SJSA1 (cell line): ENCODE results near the gene ABCG5. TPM values are rescaled to one million over a fixed set of nuclear protein-coding genes. Genes with fewer than 3 reads are reported as not detected.

Source experiments
- DNase-seq, 2 experiments: peaks; one replicate each; pipeline ENCODE4 v3.0.0-alpha.2; 2015 to 2020; ENCODE audit warnings: low spot score in 2 of 2, low read depth in 1 of 2
- H3K27ac ChIP-seq: fragments of 250-450 bp; sonication (Bioruptor Pico); 2 replicates; pipeline ENCODE4 v1.5.1; 2020; ENCODE audit warnings: mild to moderate bottlenecking, moderate library complexity
- H3K27me3 ChIP-seq: fragments of 250-450 bp; sonication (Bioruptor Pico); replicated peaks from 2 replicates; pipeline ENCODE4 v1.5.1; 2020; ENCODE audit warnings: mild to moderate bottlenecking, moderate library complexity
- H3K36me3 ChIP-seq: fragments of 250-450 bp; sonication (Bioruptor Pico); 2 replicates; pipeline ENCODE4 v1.5.1; 2020; ENCODE audit warnings: mild to moderate bottlenecking
- H3K4me1 ChIP-seq: fragments of 250-450 bp; sonication (Bioruptor Pico); replicated peaks from 2 replicates; pipeline ENCODE4 v1.6.1; 2021; ENCODE audit warnings: mild to moderate bottlenecking
- H3K4me3 ChIP-seq: fragments of 250-450 bp; sonication (Bioruptor Pico); 2 replicates; pipeline ENCODE4 v1.5.1; 2020; ENCODE audit warnings: mild to moderate bottlenecking
- H3K9me3 ChIP-seq: fragments of 250-450 bp; sonication (Bioruptor Pico); replicated peaks from 2 replicates; pipeline ENCODE4 v1.5.1; 2020; ENCODE audit warnings: mild to moderate bottlenecking
- total RNA-seq: library from RNA; depleted of rRNA; stranded (reverse); fragments of >200 nt; shearing (Covaris generic); gene quantifications from 2 replicates; pipeline ENCODE4 v1.2.3, GENCODE V29; 2014; rRNA removed

The ABCG5 gene
- total RNA-seq, 1 experiment from 2014 or later = not detected

DNA sequence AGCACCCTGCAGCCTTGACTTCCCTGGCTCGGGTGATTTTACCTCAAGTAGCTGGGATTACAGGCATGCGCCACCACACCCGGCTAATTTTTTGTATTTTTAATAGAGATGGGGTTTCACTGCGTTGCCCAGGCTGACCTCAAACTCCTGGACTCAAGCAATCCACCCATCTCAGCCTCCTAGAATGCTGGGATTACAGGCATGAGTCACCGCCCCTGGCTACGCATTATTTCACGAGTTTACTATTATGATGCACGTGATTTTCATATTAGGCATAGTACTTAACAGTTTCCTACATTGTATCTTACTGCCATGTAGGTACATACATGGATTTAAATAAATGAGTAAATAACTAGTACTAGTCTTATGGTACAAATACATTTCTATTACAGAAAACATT, 60.4 kb downstream of the ABCG5 start:
- Histone ChIP-seq H3K27ac (no peak overlapping the region), H3K4me1 (no peaks in the 10 kb centered on the region), H3K36me3 (no peaks in the 10 kb centered on the region), H3K9me3 (no peaks in the 10 kb centered on the region), H3K4me3 (no peak overlapping the region), H3K27me3 (no peaks in the 10 kb centered on the region)
- DNase-seq = no peak

DNA sequence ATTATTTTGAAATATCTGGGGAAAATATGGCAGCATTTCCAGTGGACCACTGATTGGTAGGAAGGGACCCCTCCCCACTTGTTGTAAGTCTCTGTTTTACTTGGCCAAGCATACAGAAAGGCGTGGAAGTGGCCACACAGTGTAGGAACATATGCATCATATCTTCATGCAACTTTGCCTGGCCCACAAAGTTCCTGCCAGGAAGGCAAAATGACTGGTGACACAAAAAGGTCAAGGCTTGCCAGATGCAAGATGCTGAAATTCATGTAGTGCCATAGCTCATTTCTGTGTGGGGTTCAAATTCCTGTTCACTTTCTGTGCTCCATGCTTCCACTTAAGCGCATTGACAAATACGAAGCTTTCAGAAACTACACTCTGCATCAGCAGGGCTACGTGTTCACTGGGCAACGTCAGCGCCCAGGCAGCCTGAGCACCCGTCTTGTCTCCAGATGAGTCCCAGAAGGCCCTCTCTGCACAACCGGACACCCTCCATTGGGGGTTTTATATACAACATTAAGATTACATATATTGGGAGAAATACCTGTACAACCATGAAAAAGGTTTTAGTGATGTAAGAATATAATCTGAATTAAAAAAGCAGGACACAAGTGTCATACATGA, 61.2 kb downstream of the ABCG5 start:
- Histone ChIP-seq H3K36me3 (no peaks in the 10 kb centered on the region), H3K27ac (no peak overlapping the region), H3K4me1 (no peaks in the 10 kb centered on the region), H3K27me3 (no peaks in the 10 kb centered on the region), H3K9me3 (no peaks in the 10 kb centered on the region), H3K4me3 (no peak overlapping the region)
- DNase-seq = no peak

DNA sequence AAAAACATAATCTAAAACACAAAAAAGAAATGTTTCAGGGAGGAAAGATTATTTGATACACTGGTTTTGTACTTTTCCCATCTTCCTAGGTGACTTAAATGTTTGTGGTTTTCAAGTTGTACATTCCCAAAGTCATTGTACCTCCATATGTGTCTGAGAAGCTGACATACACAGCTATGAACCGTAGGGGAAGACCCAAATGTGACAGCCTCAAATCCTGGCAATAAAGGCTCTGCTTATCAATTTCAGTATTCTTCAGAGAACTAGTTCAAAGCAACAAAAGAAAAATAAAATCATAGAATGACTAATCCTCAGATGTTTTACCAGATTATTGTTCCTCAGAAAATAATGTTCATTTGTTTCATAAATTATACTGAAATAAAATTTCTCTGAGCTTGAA, 62.3 kb downstream of the ABCG5 start:
- H3K4me1 ChIP-seq = no peaks in the 10 kb centered on the region
- H3K4me3 ChIP-seq = no peak overlapping the region
- no peak overlapping the region for H3K27ac ChIP-seq
- no peaks in the 10 kb centered on the region for H3K36me3 ChIP-seq
- DNase-seq = no peak
- no peaks in the 10 kb centered on the region for H3K27me3 ChIP-seq
- H3K9me3 ChIP-seq = no peaks in the 10 kb centered on the region

DNA sequence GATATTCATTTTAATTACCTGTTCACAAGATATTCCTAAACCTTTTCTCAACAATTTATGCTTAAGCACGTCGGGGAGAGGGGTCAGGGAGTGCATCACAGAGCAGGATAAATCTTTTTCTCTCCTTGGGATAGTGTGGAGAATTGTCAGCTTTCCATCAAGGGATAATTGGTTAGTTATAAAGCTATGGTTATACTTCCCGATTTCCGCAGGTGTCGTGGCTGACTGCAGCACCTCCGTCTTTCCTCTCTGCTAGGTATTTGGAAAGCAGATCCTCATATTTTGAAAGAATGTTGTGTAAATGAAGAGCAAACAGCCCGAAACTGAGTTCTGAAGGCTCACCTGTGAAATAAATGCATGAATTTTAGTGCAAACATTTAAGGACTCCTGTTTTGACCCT, 64.0 kb downstream of the ABCG5 start:
- Histone ChIP-seq H3K9me3 (no peaks in the 10 kb centered on the region), H3K4me3 (peak overlapping the region; percentile 48), H3K4me1 (no peaks in the 10 kb centered on the region), H3K27ac (peak overlapping the region; percentile 59; the same call in 1 of the 2 replicates), H3K27me3 (no peaks in the 10 kb centered on the region), H3K36me3 (no peaks in the 10 kb centered on the region)
- no peak for DNase-seq

DNA sequence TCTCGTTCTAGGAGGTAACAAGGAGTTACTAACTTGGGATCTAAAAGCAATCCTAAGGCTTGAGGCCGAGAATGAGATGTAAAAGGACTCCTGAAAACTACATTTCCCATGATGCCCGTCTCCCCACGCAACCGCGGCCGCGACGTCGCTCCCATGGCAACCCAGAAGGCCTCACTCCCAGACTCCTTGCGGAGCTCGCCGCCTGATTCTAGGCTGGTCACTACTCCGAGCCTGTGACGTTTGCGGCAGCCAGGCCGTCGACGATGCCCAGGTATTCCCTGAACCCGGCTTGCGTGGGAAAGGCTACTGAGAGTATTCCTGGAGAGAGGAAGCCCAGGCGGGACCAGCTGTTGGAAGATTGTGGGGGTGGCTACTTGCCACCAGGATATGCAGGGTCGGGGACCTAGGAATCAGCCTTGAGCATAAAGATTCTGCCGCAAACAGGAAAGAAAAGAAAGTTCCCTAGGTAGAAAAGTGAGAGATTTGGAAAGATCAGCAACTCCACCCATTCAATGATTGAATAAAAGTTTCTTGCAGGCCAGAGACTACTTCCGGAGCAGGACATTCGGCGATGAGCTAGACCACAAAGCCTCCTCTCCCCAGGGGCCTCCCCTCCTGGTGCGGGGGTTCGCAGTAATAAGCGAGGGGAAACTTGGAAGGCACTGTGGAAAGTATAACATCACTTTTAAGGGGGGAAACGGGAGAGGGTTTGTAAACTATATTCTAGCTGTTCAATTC, 64.6 kb downstream of the ABCG5 start, which contains the start of gene DYNC2LI1:
Gene DYNC2LI1, plus strand, starts transcription at position 164 of the 738 bp plus-strand sequence. Its CDS starts 100 bp downstream, at position 264.
- no peaks in the 10 kb centered on the region for H3K27me3 ChIP-seq
- no peaks in the 10 kb centered on the region for H3K36me3 ChIP-seq
- peak within 1 kb of the TSS; percentile 59; the same call in 1 of the 2 replicates for H3K27ac ChIP-seq
- H3K4me3 ChIP-seq = peak within 1 kb of the TSS; percentile 48
- peak; percentile 70 to 90 for DNase-seq
- H3K4me1 ChIP-seq = no peaks in the 10 kb centered on the region
- H3K9me3 ChIP-seq = no peaks in the 10 kb centered on the region

DNA sequence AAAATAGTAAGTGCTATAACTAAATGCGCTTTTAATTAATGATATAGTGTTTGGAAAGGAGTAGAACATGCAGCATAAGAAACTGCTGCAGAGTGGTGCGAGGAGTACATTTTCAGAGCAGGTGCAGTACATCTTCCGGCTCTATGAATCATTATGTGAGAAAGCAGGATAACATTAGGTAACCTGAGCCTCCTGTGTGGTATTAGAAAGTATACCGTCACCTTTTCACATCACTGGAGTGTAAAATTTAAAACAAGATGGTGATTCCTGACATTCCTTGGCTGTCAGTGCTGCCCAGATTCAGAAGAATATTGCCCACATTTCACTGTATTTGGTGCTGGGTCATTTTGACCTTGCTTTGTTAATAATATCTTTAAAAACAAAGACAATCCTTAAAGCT, 72.6 kb downstream of the ABCG5 start:
- no peak for DNase-seq
- H3K27me3 ChIP-seq = no peaks in the 10 kb centered on the region
- H3K27ac ChIP-seq = no peak overlapping the region

DNA sequence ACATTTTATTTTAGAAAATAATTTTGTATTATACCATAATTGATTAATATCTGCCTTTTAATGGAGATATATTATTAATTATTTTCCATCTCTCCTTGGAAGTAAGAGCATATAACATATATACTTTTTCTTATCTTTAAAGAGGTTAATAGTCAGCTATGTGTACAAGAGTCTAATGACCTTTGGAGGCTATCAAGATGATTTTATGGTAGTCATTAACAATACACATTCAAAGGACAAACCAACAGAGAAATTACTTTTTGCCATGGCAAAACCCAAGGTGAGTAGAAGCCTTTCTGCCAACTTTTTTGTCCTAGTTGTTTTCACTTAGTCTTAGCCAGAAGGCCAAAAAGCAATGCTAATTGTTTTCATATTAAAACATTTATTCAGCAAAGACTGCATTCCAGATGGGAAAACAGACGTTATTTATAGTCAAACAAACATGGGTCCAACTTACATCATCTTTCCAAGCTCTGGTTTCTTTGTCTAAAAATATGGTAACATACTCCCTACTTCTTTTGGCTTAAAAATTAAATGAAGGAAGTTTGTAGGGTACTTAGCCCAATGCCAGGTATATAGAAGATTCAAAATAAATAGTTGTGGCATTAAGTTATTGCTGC, 74.4 kb downstream of the ABCG5 start:
- H3K9me3 ChIP-seq = no peaks in the 10 kb centered on the region

More for the DNA sequence above, 72.6 kb downstream of the ABCG5 start:
- Histone ChIP-seq H3K9me3 (no peaks in the 10 kb centered on the region), H3K4me1 (no peaks in the 10 kb centered on the region), H3K4me3 (no peak overlapping the region), H3K36me3 (peaks cover 3% of the 10 kb centered on the region; the same call in 1 of the 2 replicates)

DNA sequence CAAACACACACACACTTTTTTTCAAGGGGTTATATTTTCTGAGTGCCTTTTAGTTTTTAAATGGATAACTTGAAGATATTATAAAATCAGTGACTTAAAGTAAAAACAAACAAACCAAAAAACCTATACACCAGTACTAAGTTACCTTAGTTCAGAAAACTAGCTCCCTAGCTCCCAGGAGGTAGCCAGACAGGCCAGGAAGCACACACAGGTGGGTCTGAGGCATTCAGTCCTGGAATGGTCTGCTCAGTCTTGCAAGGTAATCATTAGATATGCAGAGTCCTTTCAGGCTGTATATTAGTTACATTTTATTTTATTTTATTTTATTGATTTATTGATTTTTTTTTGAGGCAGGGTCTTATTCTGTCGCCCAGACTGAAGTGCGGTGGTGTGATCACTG, 75.5 kb downstream of the ABCG5 start:
- Histone ChIP-seq H3K4me1 (peaks cover 18% of the 10 kb centered on the region), H3K27me3 (no peaks in the 10 kb centered on the region), H3K36me3 (peaks cover 3% of the 10 kb centered on the region; the same call in 1 of the 2 replicates), H3K9me3 (no peaks in the 10 kb centered on the region), H3K4me3 (no peak overlapping the region), H3K27ac (no peak overlapping the region)
- DNase-seq = no peak

More for the DNA sequence above, 74.4 kb downstream of the ABCG5 start:
- Histone ChIP-seq H3K4me3 (no peak overlapping the region), H3K27ac (no peak overlapping the region), H3K36me3 (peaks cover 3% of the 10 kb centered on the region; the same call in 1 of the 2 replicates), H3K4me1 (peaks cover 7% of the 10 kb centered on the region), H3K27me3 (no peaks in the 10 kb centered on the region)
- no peak for DNase-seq

Other genes starting within 250 kb of the ABCG5 start
- gene THADA, start 242.8 kb downstream of the ABCG5 start, total RNA-seq = 14.1 and 15.8 TPM in 2 replicates
- gene PLEKHH2, start 201.6 kb downstream of the ABCG5 start, total RNA-seq = 4.5 and 9.4 TPM in 2 replicates
- gene C1GALT1C1L, start 162.4 kb downstream of the ABCG5 start, total RNA-seq = 0.75 and 1.1 TPM in 2 replicates
- gene DYNC2LI1, start 64.8 kb downstream of the ABCG5 start, total RNA-seq = 12.7 and 15.7 TPM in 2 replicates
- not detected in 2 replicates for gene ABCG8, start 132 bp upstream of the ABCG5 start, total RNA-seq
- gene LRPPRC, start 157.2 kb upstream of the ABCG5 start, total RNA-seq = 50.7 and 73.0 TPM in 2 replicates